ENCODE measurements around the gene OLFM1.

DNA sequence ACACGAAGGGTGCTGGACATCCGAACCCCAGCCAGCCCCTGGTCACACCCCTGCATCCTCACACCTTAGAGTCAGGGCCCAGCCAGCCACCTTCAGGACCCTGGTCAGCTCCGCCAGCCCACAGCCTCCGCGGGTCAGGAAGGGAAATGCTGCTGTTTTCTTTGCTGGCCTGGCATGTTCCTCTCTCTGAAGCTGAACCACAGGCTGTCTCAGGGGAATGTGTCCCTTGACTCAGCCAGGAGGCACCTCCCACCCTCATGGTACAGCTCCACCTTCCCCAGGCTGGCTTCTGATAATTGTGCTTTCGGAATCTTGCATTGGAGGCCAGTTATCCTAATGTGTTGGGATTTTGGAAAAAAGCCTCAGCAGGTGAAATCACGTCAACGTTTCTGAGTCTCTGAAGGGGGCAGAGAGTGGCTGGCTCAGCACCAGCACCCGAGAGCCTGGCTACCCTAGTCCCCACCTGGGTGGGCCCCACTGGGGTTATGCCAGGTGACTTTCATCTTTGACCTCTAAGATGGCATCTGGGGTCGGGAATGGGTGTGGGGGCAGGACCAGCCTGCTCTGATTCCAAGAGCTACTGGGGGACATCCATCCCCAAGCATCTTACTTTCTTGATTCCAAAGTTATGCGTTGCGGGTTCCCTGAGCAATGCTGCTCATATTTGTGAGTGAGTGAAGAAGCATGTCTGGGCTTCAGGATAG is 9.8 kb upstream of the OLFM1 start:
- TF ChIP-seq, protein P1, sequence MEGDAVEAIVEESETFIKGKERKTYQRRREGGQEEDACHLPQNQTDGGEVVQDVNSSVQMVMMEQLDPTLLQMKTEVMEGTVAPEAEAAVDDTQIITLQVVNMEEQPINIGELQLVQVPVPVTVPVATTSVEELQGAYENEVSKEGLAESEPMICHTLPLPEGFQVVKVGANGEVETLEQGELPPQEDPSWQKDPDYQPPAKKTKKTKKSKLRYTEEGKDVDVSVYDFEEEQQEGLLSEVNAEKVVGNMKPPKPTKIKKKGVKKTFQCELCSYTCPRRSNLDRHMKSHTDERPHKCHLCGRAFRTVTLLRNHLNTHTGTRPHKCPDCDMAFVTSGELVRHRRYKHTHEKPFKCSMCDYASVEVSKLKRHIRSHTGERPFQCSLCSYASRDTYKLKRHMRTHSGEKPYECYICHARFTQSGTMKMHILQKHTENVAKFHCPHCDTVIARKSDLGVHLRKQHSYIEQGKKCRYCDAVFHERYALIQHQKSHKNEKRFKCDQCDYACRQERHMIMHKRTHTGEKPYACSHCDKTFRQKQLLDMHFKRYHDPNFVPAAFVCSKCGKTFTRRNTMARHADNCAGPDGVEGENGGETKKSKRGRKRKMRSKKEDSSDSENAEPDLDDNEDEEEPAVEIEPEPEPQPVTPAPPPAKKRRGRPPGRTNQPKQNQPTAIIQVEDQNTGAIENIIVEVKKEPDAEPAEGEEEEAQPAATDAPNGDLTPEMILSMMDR (IDR thresholded peaks at IDR 0.05) = no peak
- TF ChIP-seq EZH2 (IDR thresholded peaks at IDR 0.05; ENCODE audit: borderline replicate concordance, insufficient read depth, low read depth, low read length, poor library complexity, severe bottlenecking) = no peak
